GM18870 (cell line): ENCODE results near the gene ERI3.

Experiments used
- ATAC-seq: cut with Tn5 transposase; IDR thresholded peaks from one replicate; pipeline ENCODE4 v1.9.1; 2021; ENCODE audit warnings: moderate library complexity; ENCODE audit not compliant: unreplicated experiment

Gene ERI3

DNA sequence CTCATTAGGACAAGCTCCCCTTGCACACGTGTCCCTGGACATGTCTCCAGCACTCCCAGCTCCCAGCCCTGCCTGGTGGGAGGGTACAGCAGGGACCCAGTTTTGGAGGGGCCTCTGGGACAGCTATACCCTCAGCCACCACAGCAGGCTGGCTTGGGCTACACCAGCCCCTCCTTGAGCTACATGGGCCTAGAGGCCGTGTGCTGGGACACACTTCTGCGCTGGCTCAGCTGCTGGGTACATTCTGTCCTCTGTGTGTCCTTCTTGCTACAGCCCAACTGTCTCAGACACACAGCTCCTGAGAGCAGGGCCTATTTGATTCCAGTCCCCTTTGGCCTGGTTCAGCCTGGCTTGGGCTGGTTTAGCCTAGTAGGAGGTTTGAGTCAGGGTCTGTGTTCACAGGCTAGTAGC lies 115.1 kb downstream of the ERI3 start:
- ATAC-seq = no peak

DNA sequence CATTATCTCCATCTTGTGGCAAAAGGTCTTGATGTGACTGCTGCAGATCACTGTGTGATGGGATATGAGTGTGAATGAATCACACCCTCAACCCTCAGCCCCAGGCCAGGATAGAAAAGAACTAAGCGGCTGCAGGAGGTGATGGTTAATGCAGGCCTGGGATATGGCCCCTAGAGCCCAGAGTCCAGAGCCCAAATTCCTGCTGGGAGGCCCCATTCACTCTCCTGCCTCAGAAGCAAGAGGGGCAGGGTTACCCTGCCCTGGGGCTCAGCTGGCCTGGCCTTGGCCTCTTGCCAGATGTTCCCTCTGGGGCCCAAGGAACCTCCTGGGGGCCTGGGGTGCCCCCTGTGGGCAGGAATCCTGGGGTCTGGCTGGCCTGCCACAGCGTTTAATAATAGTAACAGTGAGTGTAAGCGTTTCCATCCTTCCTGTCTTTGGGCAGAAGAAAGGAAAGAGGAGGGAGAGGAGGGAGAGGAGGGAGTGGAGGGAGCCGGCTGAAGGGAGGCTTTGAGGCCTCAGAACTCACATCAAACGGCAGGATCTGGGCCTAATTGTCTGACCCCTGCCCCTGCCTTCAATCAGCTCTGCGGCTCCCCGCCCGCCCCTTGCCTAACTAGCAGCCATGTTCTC lies 115.6 kb downstream of the ERI3 start:
- no peak for ATAC-seq

DNA sequence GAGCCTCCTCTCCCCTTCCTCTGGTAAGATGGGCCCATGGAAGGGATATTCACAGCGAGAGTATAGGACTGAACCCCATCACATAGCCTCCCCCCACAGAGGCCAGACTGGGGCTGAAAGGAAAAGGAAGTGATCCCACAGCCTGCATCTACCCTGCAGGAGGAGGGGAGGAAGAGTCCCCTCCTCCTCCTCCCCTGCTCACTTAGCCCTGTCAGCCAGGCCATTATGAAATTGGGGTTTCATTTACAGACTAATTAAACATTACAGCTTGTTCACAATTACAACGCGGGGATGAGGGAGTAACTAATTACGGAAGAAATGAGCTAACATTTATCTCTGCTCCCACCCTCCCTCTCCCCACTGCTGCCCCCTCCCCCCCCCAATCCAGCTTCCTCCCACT lies 116.4 kb downstream of the ERI3 start:
- ATAC-seq = no peak

GRCh38 chr1:44237721-44238457 lies 117.2 kb downstream of the ERI3 start:
- ATAC-seq = no peak

DNA sequence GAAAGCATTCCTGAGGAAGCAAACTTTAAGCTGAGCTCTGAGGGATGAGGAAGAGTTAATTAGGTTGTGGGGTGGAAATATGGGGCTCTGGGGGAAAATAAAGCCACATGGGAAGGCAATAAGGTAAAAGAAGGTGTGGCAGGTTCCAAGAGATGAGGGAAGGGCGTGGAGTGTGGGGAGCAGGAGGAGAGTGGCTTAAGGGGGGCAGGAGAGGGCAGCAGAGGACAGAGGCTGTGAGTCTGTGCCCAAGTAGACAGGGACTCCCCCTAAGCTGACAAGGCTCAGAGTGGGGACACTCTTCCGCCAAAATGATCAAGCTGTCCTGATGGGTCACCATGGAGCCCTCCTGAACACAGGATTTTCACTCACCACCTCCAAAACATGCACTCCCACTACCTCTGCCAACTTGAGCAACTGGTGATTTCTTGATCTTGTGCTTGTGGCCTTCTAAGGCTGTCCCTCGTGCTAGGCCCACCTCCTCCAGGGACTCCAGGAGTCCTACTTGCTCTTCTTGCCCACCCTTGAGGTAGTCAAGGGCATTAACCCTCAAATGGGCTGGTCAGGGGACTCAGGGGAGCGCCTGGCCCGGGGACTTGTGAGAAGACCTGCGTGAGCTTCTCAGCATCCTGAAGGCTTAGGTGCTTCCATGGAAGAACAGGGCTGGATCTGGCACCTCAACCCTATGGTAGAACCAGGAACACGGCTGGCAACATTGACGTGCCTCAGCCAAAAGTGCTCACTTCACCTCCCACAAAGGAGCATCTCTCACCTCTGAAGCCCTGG lies 118.4 kb downstream of the ERI3 start:
- ATAC-seq = no peak

GRCh38 chr1:44235808-44236207 lies 119.2 kb downstream of the ERI3 start:
- no peak for ATAC-seq

- no peak for ATAC-seq
Observed at GRCh38 chr1:44233593-44233992, 121.5 kb downstream of the ERI3 start.

GRCh38 chr1:44230796-44231195 lies 124.3 kb downstream of the ERI3 start:
- no peak for ATAC-seq

GRCh38 chr1:44229435-44230167 lies 125.5 kb downstream of the ERI3 start:
- no peak for ATAC-seq

- no peak for ATAC-seq
Observed at GRCh38 chr1:44228218-44228617, 126.8 kb downstream of the ERI3 start.

DNA sequence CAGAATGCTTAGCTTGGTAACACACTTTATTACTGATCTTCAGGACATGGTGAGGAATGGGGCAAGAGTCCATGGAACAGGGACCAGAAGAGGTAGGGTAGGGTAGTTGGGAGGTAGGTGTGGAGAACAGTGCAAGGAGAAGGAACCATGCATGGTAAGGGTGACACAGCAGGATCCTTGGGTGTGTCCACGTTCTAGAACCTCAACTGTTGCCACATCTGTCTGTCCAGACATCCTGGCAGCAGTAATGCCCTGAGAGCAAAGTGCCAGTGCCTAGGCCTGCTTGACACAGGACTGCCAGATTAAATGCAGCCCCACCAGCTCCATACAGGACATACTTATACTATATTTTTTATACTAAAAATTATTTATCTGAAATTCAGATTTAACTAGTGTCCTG lies 127.8 kb downstream of the ERI3 start:
- ATAC-seq = no peak

DNA sequence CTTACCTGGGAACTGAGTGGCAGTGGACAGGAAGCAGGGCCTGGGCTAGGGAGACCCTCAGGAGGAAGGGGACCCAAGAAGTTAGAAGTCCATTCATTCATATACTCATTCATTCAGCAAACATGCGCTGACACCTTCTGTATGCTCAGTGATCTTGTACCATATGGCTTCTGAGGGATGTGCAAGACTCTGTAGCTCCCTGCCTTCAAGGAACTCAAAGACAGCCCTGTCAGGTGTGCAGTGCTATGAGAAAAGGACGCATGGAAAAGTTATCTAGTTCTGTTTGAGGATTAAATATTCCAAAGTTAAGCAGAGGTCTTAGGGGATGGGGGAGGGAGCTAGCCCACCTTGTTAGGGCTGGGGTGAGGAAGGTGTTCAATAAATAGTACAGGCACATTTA lies 129.3 kb downstream of the ERI3 start:
- no peak for ATAC-seq

GRCh38 chr1:44223187-44223610 lies 131.9 kb downstream of the ERI3 start:
- no peak for ATAC-seq

DNA sequence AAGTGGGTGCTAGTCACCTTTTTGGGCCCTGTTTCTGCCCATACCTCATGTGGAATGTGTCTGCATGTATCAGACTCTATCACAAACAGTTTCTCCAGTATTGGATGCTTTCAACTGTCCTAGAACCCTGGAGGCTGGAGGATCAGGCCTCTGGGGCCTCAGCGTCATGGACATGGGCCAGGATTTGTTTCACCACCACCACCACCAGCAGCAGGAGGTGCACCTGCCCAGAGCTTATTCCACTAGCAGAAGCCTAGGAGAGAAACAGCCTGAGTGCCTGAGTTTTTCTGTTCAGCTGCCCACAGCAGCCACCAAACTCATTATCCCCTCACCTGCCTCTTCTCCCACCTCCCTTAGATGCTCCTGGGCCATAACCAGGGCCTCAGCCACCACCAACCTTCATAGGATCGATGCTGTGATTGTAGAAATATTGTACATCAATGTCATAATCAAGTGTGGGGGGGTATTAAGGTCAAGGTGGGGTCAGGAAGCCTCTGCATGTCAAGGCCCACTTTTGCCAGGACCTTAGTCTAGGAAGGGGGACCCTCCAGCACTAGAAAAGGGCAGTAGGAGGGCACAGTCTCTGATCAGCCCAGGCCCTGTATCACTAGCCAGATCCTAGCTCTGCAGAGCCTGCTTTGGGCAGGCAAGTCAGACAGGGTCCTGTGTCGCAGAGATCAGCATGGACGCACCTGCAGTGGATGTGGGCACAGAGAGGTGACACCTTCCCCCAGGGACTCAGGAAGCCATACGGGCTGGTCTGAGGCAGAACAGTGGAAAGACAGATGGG lies 132.5 kb downstream of the ERI3 start:
- no peak for ATAC-seq

- no peak for ATAC-seq
Observed at GRCh38 chr1:44221769-44222168, 133.3 kb downstream of the ERI3 start.

DNA sequence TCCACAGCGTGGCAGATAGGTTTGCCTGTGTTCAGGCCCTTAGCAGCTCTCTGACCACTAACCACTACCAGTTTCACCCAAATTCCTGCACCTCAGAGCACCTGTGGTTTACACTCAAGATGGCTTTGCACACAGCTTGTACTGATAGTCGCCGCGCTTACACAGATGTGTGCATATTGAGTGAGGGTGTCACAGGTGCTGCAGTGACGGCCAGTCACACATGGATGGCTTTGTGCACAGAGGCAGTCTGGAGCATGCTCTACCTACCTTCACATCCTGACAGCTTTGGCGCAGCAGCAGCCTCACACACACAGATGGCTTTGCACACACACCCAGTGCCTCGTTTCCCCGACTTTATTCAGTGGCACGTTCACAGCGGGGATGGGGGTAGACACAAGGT lies 134.3 kb downstream of the ERI3 start:
- no peak for ATAC-seq

- ATAC-seq = no peak
Observed at GRCh38 chr1:44220001-44220751, 134.9 kb downstream of the ERI3 start.

GRCh38 chr1:44219301-44219626 lies 135.8 kb downstream of the ERI3 start:
- ATAC-seq = no peak

GRCh38 chr1:44218503-44219300 lies 136.4 kb downstream of the ERI3 start:
- ATAC-seq = no peak
